ENCODE results near the gene KCTD19.

DNA sequence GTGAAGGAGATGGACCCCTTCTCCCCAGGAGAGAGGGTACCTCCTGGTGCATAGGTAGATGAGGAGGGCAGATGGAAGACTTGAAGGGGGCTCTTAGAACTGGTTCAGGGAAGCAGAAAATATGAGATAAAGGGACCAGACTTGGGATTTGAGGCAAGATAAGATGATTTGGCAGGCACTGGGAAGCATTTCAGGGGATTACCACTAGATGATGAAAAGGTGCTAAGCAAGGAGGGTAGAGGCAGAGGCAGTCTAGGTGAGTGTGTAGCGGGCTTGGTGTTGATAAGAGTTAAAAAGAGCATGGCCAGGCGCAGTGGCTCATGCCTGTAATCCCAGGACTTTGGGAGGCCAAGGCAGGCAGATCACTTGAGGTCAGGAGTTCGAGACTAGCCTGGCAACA is 63.3 kb downstream of the KCTD19 start:
- TF ChIP-seq, protein P1, sequence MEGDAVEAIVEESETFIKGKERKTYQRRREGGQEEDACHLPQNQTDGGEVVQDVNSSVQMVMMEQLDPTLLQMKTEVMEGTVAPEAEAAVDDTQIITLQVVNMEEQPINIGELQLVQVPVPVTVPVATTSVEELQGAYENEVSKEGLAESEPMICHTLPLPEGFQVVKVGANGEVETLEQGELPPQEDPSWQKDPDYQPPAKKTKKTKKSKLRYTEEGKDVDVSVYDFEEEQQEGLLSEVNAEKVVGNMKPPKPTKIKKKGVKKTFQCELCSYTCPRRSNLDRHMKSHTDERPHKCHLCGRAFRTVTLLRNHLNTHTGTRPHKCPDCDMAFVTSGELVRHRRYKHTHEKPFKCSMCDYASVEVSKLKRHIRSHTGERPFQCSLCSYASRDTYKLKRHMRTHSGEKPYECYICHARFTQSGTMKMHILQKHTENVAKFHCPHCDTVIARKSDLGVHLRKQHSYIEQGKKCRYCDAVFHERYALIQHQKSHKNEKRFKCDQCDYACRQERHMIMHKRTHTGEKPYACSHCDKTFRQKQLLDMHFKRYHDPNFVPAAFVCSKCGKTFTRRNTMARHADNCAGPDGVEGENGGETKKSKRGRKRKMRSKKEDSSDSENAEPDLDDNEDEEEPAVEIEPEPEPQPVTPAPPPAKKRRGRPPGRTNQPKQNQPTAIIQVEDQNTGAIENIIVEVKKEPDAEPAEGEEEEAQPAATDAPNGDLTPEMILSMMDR (IDR thresholded peaks at IDR 0.05 in 8 of 11, conservative IDR thresholded peaks at IDR 0.05 in 3 of 11), result no peak
- TF ChIP-seq POLR2A (IDR thresholded peaks at IDR 0.05), result no peak
